Panc1 (cell line): ENCODE data around the gene GAST.

Experiments
- POLR2AphosphoS5 ChIP-seq: IDR thresholded peaks from 2 replicates; pipeline ENCODE4 v1.6.1; 2012; ENCODE audit warnings: mild to moderate bottlenecking, low read depth, low read length, moderate library complexity
- REST ChIP-seq, 2 experiments: IDR thresholded peaks; 2 replicates each; pipeline ENCODE4 v1.6.1; 2011 to 2012; ENCODE audit warnings: low read depth in 2 of 2, control low read depth in 1 of 2, low read length in 1 of 2, mild to moderate bottlenecking in 1 of 2, moderate library complexity in 1 of 2; ENCODE audit not compliant: insufficient read depth in 1 of 2
- TF ChIP-seq, protein P1 (sequence below): fragments of 450-650 bp; IDR thresholded peaks from 2 replicates; pipeline ENCODE4 v1.5.1; 2017; ENCODE audit warnings: mild to moderate bottlenecking

DNA sequence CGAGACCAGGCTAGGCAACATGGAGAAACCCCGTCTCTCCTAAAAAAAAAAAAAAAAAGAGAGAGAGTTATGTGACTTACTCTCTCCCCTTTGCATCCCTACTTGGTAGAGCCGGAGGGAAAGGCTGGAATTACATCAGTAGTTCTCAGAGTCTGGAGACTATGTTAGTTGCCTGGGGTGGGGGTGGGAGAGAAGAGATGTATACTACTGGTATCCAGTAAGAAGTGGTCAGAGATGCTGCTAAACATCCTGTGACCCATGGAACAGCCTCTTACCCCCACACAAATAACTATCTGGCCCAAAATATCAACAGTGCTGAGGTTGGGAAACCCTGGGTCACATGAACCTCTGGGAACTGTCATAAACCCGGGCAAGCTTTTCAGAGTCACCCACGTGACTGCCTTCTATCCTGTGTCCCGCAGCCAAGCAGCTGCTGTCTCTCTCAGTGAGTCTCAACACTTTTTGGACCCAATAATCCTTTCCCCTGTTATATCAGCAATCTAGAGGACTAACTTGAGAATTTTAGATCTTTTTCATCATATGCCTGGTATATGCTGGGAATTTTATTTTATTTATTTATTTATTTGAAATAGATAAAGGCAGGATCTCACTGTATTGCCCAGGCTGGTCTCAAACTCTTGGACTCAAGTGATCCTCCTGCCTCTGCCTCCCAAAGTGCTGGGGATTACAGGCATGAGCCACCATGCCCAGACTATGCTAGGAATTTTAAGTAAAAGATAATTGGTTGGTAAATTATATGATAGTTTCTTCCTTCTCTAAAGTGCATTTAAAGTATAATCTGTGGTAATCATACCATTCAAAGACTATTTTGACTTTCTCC, 14.8 kb upstream of the GAST start:
- TF ChIP-seq, protein P1, sequence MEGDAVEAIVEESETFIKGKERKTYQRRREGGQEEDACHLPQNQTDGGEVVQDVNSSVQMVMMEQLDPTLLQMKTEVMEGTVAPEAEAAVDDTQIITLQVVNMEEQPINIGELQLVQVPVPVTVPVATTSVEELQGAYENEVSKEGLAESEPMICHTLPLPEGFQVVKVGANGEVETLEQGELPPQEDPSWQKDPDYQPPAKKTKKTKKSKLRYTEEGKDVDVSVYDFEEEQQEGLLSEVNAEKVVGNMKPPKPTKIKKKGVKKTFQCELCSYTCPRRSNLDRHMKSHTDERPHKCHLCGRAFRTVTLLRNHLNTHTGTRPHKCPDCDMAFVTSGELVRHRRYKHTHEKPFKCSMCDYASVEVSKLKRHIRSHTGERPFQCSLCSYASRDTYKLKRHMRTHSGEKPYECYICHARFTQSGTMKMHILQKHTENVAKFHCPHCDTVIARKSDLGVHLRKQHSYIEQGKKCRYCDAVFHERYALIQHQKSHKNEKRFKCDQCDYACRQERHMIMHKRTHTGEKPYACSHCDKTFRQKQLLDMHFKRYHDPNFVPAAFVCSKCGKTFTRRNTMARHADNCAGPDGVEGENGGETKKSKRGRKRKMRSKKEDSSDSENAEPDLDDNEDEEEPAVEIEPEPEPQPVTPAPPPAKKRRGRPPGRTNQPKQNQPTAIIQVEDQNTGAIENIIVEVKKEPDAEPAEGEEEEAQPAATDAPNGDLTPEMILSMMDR: no peak
- TF ChIP-seq REST (IDR thresholded peaks at IDR 0.05; ENCODE audit: insufficient read depth in 1 of 2, low read depth in 2 of 2, low read length in 1 of 2): no peak
- no peak for TF ChIP-seq POLR2AphosphoS5
